GM12878 (cell line): ENCODE data around the gene ADGRG2. TPM values are rescaled to one million over a fixed set of nuclear protein-coding genes. Genes with fewer than 3 reads are reported as not detected.

Source experiments
- ATAC-seq: fragments of 200-7000 bp; cut with Tn5 transposase; 3 replicates; pipeline ENCODE4 v1.9.1; 2020; ENCODE audit warnings: mild to moderate bottlenecking, moderate library complexity
- BruUV-seq: library from RNA; stranded (reverse); fragments of 400-500 nt; replicated peaks from 2 replicates; lab custom pipeline; 2021; lab: Mats Ljungman, UMichigan
- CTCF ChIA-PET: fragments of 300-600 bp; sonication (Branson Sonifier 250); formaldehyde crosslinking; extraction: SDS; loops from one replicate; lab custom pipeline; 2021; ENCODE audit warnings: inconsistent platforms; lab: Yijun Ruan, JAX
- POLR2A ChIA-PET: fragments of 350-600 bp; formaldehyde crosslinking; extraction: SDS; loops from one replicate; lab custom pipeline; 2021; ENCODE audit warnings: inconsistent platforms; lab: Charles Lee
- RAD21 ChIA-PET: fragments of 300-600 bp; sonication (Branson Sonifier 250); formaldehyde crosslinking; loops from one replicate; lab custom pipeline; 2023; ENCODE audit warnings: antibody characterized with exemption; ENCODE audit not compliant: unreplicated experiment; lab: Charles Lee
- SMC1A ChIA-PET: fragments of 300-600 bp; sonication (Branson Sonifier 250); formaldehyde crosslinking; loops from one replicate; lab custom pipeline; 2023; ENCODE audit not compliant: unreplicated experiment, uncharacterized antibody; lab: Charles Lee
- DNase-seq: peaks from one replicate; pipeline ENCODE4 v3.0.0-alpha.2; 2011; ENCODE audit warnings: low read depth, low spot score
- FAIRE-seq: peaks from 3 replicates; lab custom pipeline; 2011; peaks lifted over from hg19 to GRCh38; lab: Jason Lieb, UNC
- H2AFZ ChIP-seq: 2 replicates; pipeline ENCODE4 v1.6.0; 2011; ENCODE audit warnings: low read depth, low read length, control low read depth; ENCODE audit not compliant: control insufficient read depth
- H3K27ac ChIP-seq: 2 replicates; pipeline ENCODE4 v1.5.1; 2011; ENCODE audit warnings: control low read depth; ENCODE audit not compliant: control insufficient read depth, insufficient read depth
- H3K27me3 ChIP-seq, 2 experiments: replicated peaks in 1 of 2; 2 replicates each; pipeline versions ENCODE4 v1.6.0 to v1.6.1; 2011; ENCODE audit warnings: low read length in 1 of 2; ENCODE audit not compliant: control insufficient read depth in 2 of 2, insufficient read depth in 2 of 2
- H3K36me3 ChIP-seq, 2 experiments: 2 replicates each; pipeline ENCODE4 v1.5.1; 2011; ENCODE audit warnings: low read length in 1 of 2; ENCODE audit not compliant: control insufficient read depth in 2 of 2, insufficient read depth in 2 of 2
- H3K4me1 ChIP-seq: 2 replicates; pipeline ENCODE4 v1.6.1; 2011; ENCODE audit warnings: mild to moderate bottlenecking, low read length, moderate library complexity, mixed read lengths; ENCODE audit not compliant: control insufficient read depth, insufficient read depth
- H3K4me2 ChIP-seq: 2 replicates; pipeline ENCODE4 v1.6.0; 2011; ENCODE audit warnings: control low read depth; ENCODE audit not compliant: control insufficient read depth, insufficient read depth
- H3K4me3 ChIP-seq: fragments of 200-600 bp; sonication (generic); 2 replicates; pipeline ENCODE4 v1.5.1; 2016
- H3K79me2 ChIP-seq: 2 replicates; pipeline ENCODE4 v1.6.0; 2011; ENCODE audit warnings: low read length; ENCODE audit not compliant: control insufficient read depth, insufficient read depth
- H3K9ac ChIP-seq: 2 replicates; pipeline ENCODE4 v1.8.0; 2011; ENCODE audit warnings: low read length, control low read depth, mixed read lengths; ENCODE audit not compliant: control insufficient read depth, insufficient read depth
- H3K9me3 ChIP-seq: replicated peaks from 3 replicates; pipeline ENCODE4 v1.5.1; 2011; ENCODE audit warnings: mild to moderate bottlenecking, low read length; ENCODE audit not compliant: control insufficient read depth, insufficient read depth
- H4K20me1 ChIP-seq: 2 replicates; pipeline ENCODE4 v1.6.0; 2011; ENCODE audit not compliant: control insufficient read depth, insufficient read depth
- ATF7 ChIP-seq: fragments of 450-650 bp; IDR thresholded peaks from 2 replicates; pipeline ENCODE4 v1.6.1; 2016; ENCODE audit warnings: low read depth, mild to moderate bottlenecking
- CBX3 ChIP-seq: fragments of 200-600 bp; sonication (generic); IDR thresholded peaks from 2 replicates; pipeline ENCODE4 v1.6.1; 2016; ENCODE audit warnings: low read depth, borderline replicate concordance
- EZH2 ChIP-seq: IDR thresholded peaks from 2 replicates; pipeline ENCODE4 v1.6.1; 2012; ENCODE audit warnings: low read depth, mild to moderate bottlenecking, control low read depth, inconsistent platforms, low read length, borderline replicate concordance; ENCODE audit not compliant: control insufficient read depth
- IKZF2 ChIP-seq, 2 experiments: fragments of 450-650 bp; IDR thresholded peaks; 2 replicates each; pipeline ENCODE4 v1.6.1; 2017; ENCODE audit warnings: mild to moderate bottlenecking in 2 of 2, moderate library complexity in 2 of 2
- SREBF1 ChIP-seq: IDR thresholded peaks from 2 replicates; pipeline ENCODE4 v1.6.1; 2012; ENCODE audit warnings: mild to moderate bottlenecking, low read length
- USF2 ChIP-seq: IDR thresholded peaks from 2 replicates; pipeline ENCODE4 v1.6.1; 2011; ENCODE audit warnings: low read depth, low read length, improper control_type of control experiment, borderline replicate concordance
- ZBTB11 ChIP-seq: fragments of 450-650 bp; formaldehyde crosslinking; IDR thresholded peaks from 2 replicates; pipeline ENCODE4 v1.5.0; 2022; ENCODE audit warnings: mild to moderate bottlenecking, missing genetic modification characterization
- ZNF24 ChIP-seq: fragments of 450-650 bp; IDR thresholded peaks from 2 replicates; pipeline ENCODE4 v1.6.1; 2017; ENCODE audit warnings: antibody characterized with exemption, mild to moderate bottlenecking
- ZNF274 ChIP-seq: IDR thresholded peaks from one replicate; pipeline ENCODE4 v1.8.0; 2011; ENCODE audit not compliant: insufficient read length, insufficient read depth
- WGBS: methylation state at CpG from one replicate; pipeline ENCODE4 v1.1.6; 2016; ENCODE audit warnings: low lambda C conversion rate; ENCODE audit not compliant: insufficient replicate concordance, insufficient coverage; ENCODE audit errors: missing lambda C conversion rate; 5-methylcytosine and 5-hydroxymethylcytosine counted together
- in situ Hi-C: fragments of 300-500 bp; cut with MboI; formaldehyde crosslinking; loops from 9 replicates; pipeline ENCODE4 v1.14.3; 2018; ENCODE audit warnings: mixed read lengths
- intact Hi-C: fragments of 100-400 bp; cut with micrococcal nuclease; formaldehyde crosslinking; loops from one replicate; pipeline ENCODE4 v1.14.2; 2022; ENCODE audit not compliant: unreplicated experiment
- polyA plus RNA-seq, 11 experiments: library from polyadenylated mRNA; depleted of rRNA in 4 of 11; unstranded in 6 of 11; stranded (reverse) in 5 of 11; fragments of >200 nt; fragmentation: Nextera tagmentation in 4 of 11; fragmentation: Illumina TruSeq in 1 of 11; extraction: Ambion mirVana in 4 of 11; extraction: Trizol in 1 of 11; gene quantifications; 1 replicate in 1 of 11; 2 replicates in 10 of 11; pipeline versions ENCODE4 v1.2.1 to v1.2.3, GENCODE V29; 2011 to 2016; ENCODE audit warnings: inconsistent platforms in 2 of 11, missing spikeins in 2 of 11, low read depth in 1 of 11
- total RNA-seq, 4 experiments: library from RNA; depleted of rRNA in 3 of 4; stranded (reverse); fragments of >200 nt in 3 of 4; fragmentation: Illumina TruSeq in 1 of 4; extraction: Trizol in 1 of 4; gene quantifications; 2 replicates each; pipeline versions ENCODE4 v1.2.1 to v1.2.3, GENCODE V29; 2013 to 2021

ADGRG2 gene
- total and polyA plus RNA-seq, 10 of the 15 experiments (the other 5 are each of a cell fraction or from before 2014, with no cell fraction given) = 0.02 to 0.29 (median 0.05) TPM; not detected in 5

GRCh38 chrX:18945483-18945882 is 176.8 kb downstream of the ADGRG2 start (continued):
- TF ChIP-seq IKZF2 (IDR thresholded peaks at IDR 0.05) (no peak), ZNF24 (no peak), ATF7 (no peak)

GRCh38 chrX:18944482-18944881 is 177.8 kb downstream of the ADGRG2 start:
- Histone ChIP-seq H3K4me3 (no peak overlapping the region), H3K9ac (no peak overlapping the region), H2AFZ (no peak overlapping the region), H3K4me1 (no peaks in the 10 kb centered on the region), H4K20me1 (no peaks in the 10 kb centered on the region), H3K4me2 (no peak overlapping the region), H3K9me3 (no peaks in the 10 kb centered on the region), H3K79me2 (no peaks in the 10 kb centered on the region), H3K27ac (no peak overlapping the region), H3K36me3 (peaks cover 0 to 3% of the 10 kb centered on the region in 2 experiments; a peak in 2 of 4 replicates), H3K27me3 (no peaks in the 10 kb centered on the region)
- FAIRE-seq (no peak), DNase-seq (no peak), ATAC-seq (no peak)
- ChIA-PET RAD21 (no interaction called here), SMC1A (no interaction called here), POLR2A (no interaction called here), CTCF (no interaction called here)
- BruUV-seq = no TSS peak
- in situ Hi-C loops (no loop called here), intact Hi-C loops (no loop called here)
- TF ChIP-seq EZH2 (no peak), ZBTB11 (no peak), USF2 (no peak), SREBF1 (no peak), CBX3 (no peak), ZNF274 (no peak)
- 36% methylated on average over 4 of the region's 4 CpGs for WGBS
